B cell (primary cell): Measurements from ENCODE around the gene TNXB. TPM values are rescaled to one million over a fixed set of nuclear protein-coding genes. Genes with fewer than 3 reads are reported as not detected.

Source experiments
- ATAC-seq: fragments of 200-7000 bp; cut with Tn5 transposase; one replicate; pipeline ENCODE4 v1.10.0; 2021; ENCODE audit warnings: low read depth, mild to moderate bottlenecking, moderate number of reproducible peaks, moderate library complexity
- CTCF ChIA-PET: fragments of 350-600 bp; sonication (Branson Sonifier 250); formaldehyde crosslinking; loops from one replicate; lab custom pipeline; 2021; ENCODE audit warnings: antibody characterized with exemption, inconsistent platforms; lab: Charles Lee
- POLR2A ChIA-PET: fragments of 350-600 bp; sonication (Branson Sonifier 250); formaldehyde crosslinking; loops from one replicate; lab custom pipeline; 2021; ENCODE audit warnings: antibody characterized with exemption; lab: Charles Lee
- DNase-seq: peaks from one replicate; pipeline ENCODE4 v3.0.0; 2013
- H2AFZ ChIP-seq: 2 replicates; pipeline ENCODE4 v1.6.1; 2012; ENCODE audit warnings: mild to moderate bottlenecking, low read depth, low read length; ENCODE audit not compliant: insufficient read depth, poor library complexity, severe bottlenecking
- H3K27ac ChIP-seq, 2 donors: 1 replicate in 1 of 2; 2 replicates in 1 of 2; pipeline ENCODE4 v1.5.1; 2012 to 2013; ENCODE audit warnings: low read length in 2 of 2, mild to moderate bottlenecking in 2 of 2, moderate library complexity in 1 of 2
- H3K27me3 ChIP-seq, 4 experiments: fragments of 200-600 bp in 1 of 4; sonication (generic) in 1 of 4; replicated peaks in 1 of 4; 1 replicate in 2 of 4; 2 replicates in 2 of 4; pipeline versions ENCODE4 v1.6.1 to v1.7.0; 2013 to 2016; ENCODE audit warnings: low read length in 3 of 4, mild to moderate bottlenecking in 2 of 4, mixed read lengths in 1 of 4, moderate library complexity in 1 of 4; ENCODE audit not compliant: insufficient read depth in 4 of 4, control insufficient read depth in 3 of 4; ENCODE audit errors: control extremely low read depth in 1 of 4
- H3K36me3 ChIP-seq, 2 experiments: replicated peaks in 1 of 2; 1 replicate in 1 of 2; 2 replicates in 1 of 2; pipeline versions ENCODE4 v1.6.1 to v1.7.1; 2013; ENCODE audit warnings: low read length in 1 of 2; ENCODE audit not compliant: insufficient read depth in 2 of 2, control insufficient read depth in 1 of 2; ENCODE audit errors: control extremely low read depth in 1 of 2, extremely low read depth in 1 of 2
- H3K4me1 ChIP-seq, 2 donors: fragments of 200-600 bp in 1 of 2; sonication (generic) in 1 of 2; 1 replicate in 1 of 2; 2 replicates in 1 of 2; pipeline versions ENCODE4 v1.5.1 to v1.6.1; 2013 to 2017; ENCODE audit warnings: low read length in 2 of 2; ENCODE audit not compliant: control insufficient read depth in 2 of 2, insufficient read depth in 2 of 2
- H3K4me2 ChIP-seq: replicated peaks from 2 replicates; pipeline ENCODE3; 2012; ENCODE audit warnings: mild to moderate bottlenecking, low read depth, low read length; ENCODE audit not compliant: poor library complexity, severe bottlenecking
- H3K4me3 ChIP-seq, 5 experiments: fragments of 200-600 bp in 1 of 5; sonication (generic) in 1 of 5; 1 replicate in 3 of 5; 2 replicates in 2 of 5; pipeline versions ENCODE4 v1.5.1 to v1.7.0; 2011 to 2016; ENCODE audit warnings: low read length in 4 of 5, mild to moderate bottlenecking in 4 of 5, low read depth in 2 of 5, control low read depth in 1 of 5, moderate library complexity in 1 of 5; ENCODE audit not compliant: insufficient read depth in 1 of 5; ENCODE audit errors: control extremely low read depth in 1 of 5, extremely low read depth in 1 of 5
- H3K79me2 ChIP-seq: fragments of 200-600 bp; sonication (generic); one replicate; pipeline ENCODE4 v1.6.0; 2016; ENCODE audit warnings: low read length; ENCODE audit not compliant: control insufficient read depth, insufficient read depth
- H3K9ac ChIP-seq: fragments of 200-600 bp; sonication (generic); 2 replicates; pipeline ENCODE4 v1.6.1; 2017; ENCODE audit warnings: mild to moderate bottlenecking, low read length, moderate library complexity
- H3K9me3 ChIP-seq, 3 donors: one replicate each; pipeline versions ENCODE4 v1.6.1 to v1.7.1; 2013; ENCODE audit warnings: low read length in 2 of 3; ENCODE audit not compliant: control insufficient read depth in 2 of 3, insufficient read depth in 1 of 3; ENCODE audit errors: control extremely low read depth in 1 of 3
- H4K20me1 ChIP-seq: 2 replicates; pipeline ENCODE4 v1.6.0; 2012; ENCODE audit warnings: mild to moderate bottlenecking, low read length; ENCODE audit not compliant: insufficient read depth, control insufficient read depth, poor library complexity, severe bottlenecking
- H3K27ac Mint-ChIP-seq: one replicate; pipeline ENCODE4 v1.8.0; 2021; ENCODE audit warnings: mixed read lengths
- H3K27me3 Mint-ChIP-seq: one replicate; pipeline ENCODE4 v1.8.0; 2021; ENCODE audit warnings: mixed read lengths
- H3K4me1 Mint-ChIP-seq: one replicate; pipeline ENCODE4 v1.8.0; 2021; ENCODE audit warnings: mixed read lengths
- H3K4me3 Mint-ChIP-seq: one replicate; pipeline ENCODE4 v1.8.0; 2021; ENCODE audit warnings: mixed read lengths
- H3K9me3 Mint-ChIP-seq: one replicate; pipeline ENCODE4 v1.8.0; 2022; ENCODE audit warnings: mixed read lengths; ENCODE audit not compliant: insufficient read depth
- EZH2 ChIP-seq: IDR thresholded peaks from 2 replicates; pipeline ENCODE4 v1.6.1; 2012; ENCODE audit warnings: borderline replicate concordance, low read depth, mild to moderate bottlenecking, moderate library complexity, low read length; ENCODE audit not compliant: insufficient read depth, poor library complexity, severe bottlenecking
- WGBS: methylation state at CpG from one replicate; pipeline ENCODE4 v1.1.5; 2013; ENCODE audit warnings: missing lambda C conversion rate; ENCODE audit not compliant: insufficient coverage; 5-methylcytosine and 5-hydroxymethylcytosine counted together
- intact Hi-C: fragments of 100-400 bp; cut with micrococcal nuclease; formaldehyde crosslinking; loops from one replicate; pipeline ENCODE4 v1.10.0; 2022
- polyA plus RNA-seq: library from polyadenylated mRNA; depleted of rRNA; stranded (reverse); fragments of >200 nt; gene quantifications from 2 replicates; pipeline ENCODE4 v1.2.3, GENCODE V29; 2012
- total RNA-seq, 2 donors: library from RNA; stranded (reverse); fragments of 120-200 nt in 1 of 2; gene quantifications; 1 replicate in 1 of 2; 2 replicates in 1 of 2; pipeline versions ENCODE4 v1.2.3 to v1.2.4, GENCODE V29; 2013 to 2022

Gene TNXB
- total and polyA plus RNA-seq, 2 donors (not counting 1 experiment from before 2014, with no cell fraction given), result 1.4 to 19.0 TPM

- H3K27ac Mint-ChIP-seq, result no peak overlapping the region
- no peaks in the 10 kb centered on the region for H4K20me1 ChIP-seq
- H3K79me2 ChIP-seq, result no peaks in the 10 kb centered on the region
- H3K4me1 ChIP-seq, result no peaks in the 10 kb centered on the region
- peaks cover 21% of the 10 kb centered on the region for H3K27me3 Mint-ChIP-seq
- no peak for ATAC-seq
- intact Hi-C loops, result no loop called here
- no peak overlapping the region for H2AFZ ChIP-seq
- no peaks in the 10 kb centered on the region for H3K9me3 Mint-ChIP-seq
- no peak overlapping the region for H3K9ac ChIP-seq
- POLR2A ChIA-PET, result no interaction called here
- no peak overlapping the region for H3K4me3 Mint-ChIP-seq
- no peaks in the 10 kb centered on the region for H3K9me3 ChIP-seq
- no peak for TF ChIP-seq EZH2
- H3K4me2 ChIP-seq, result no peak overlapping the region
- H3K36me3 ChIP-seq, result no peaks in the 10 kb centered on the region
- DNase-seq, result no peak
- CTCF ChIA-PET, result no interaction called here
- H3K4me1 Mint-ChIP-seq, result no peaks in the 10 kb centered on the region
- H3K27ac ChIP-seq, result no peak overlapping the region
- no peaks in the 10 kb centered on the region for H3K27me3 ChIP-seq
- H3K4me3 ChIP-seq, result no peak overlapping the region
- WGBS, result 95% methylated on average over 2 of the region's 3 CpGs
These were observed 33.4 kb downstream of the TNXB start for GRCh38 chr6:32075781-32076180.

GRCh38 chr6:32074996-32075532 lies 34.1 kb downstream of the TNXB start:
- Histone ChIP-seq H3K79me2 (no peaks in the 10 kb centered on the region), H3K27me3 (no peaks in the 10 kb centered on the region), H3K4me1 (no peaks in the 10 kb centered on the region), H3K4me3 (no peak overlapping the region), H3K4me2 (no peak overlapping the region), H4K20me1 (no peaks in the 10 kb centered on the region), H2AFZ (no peak overlapping the region), H3K9ac (no peak overlapping the region), H3K27ac (no peak overlapping the region), H3K9me3 (no peaks in the 10 kb centered on the region), H3K36me3 (no peaks in the 10 kb centered on the region)
- intact Hi-C loops, result no loop called here
- H3K4me3 Mint-ChIP-seq, result no peak overlapping the region
- ATAC-seq (no peak), DNase-seq (no peak)
- no peaks in the 10 kb centered on the region for H3K4me1 Mint-ChIP-seq
- no peak for TF ChIP-seq EZH2
- peaks cover 21% of the 10 kb centered on the region for H3K27me3 Mint-ChIP-seq
- 93% methylated on average over 8 of the region's 8 CpGs for WGBS
- ChIA-PET CTCF (no interaction called here), POLR2A (no interaction called here)
- H3K9me3 Mint-ChIP-seq, result no peaks in the 10 kb centered on the region
- H3K27ac Mint-ChIP-seq, result no peak overlapping the region
